ENCODE data around the gene DYNC1H1. TPM values are rescaled to one million over a fixed set of nuclear protein-coding genes. Genes with fewer than 3 reads are reported as not detected.

The DYNC1H1 gene
- polyA plus RNA-seq, 1 donor (not counting 4 experiments of a cell fraction or from before 2014, with no cell fraction given) = 166 TPM

DNA sequence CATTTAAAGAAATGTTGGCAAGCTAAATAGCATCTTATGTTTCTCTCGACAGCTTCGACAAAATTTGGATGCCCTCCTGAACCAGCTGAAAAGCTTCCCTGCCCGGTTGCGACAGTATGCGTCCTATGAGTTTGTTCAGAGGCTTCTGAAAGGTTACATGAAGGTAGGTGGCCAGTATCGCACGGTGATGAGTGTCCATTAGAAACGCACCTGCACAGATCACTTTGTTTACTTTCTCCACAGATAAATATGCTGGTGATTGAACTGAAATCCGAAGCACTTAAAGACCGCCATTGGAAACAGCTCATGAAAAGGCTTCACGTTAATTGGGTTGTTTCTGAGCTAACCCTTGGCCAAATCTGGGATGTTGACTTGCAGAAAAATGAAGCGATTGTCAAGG is 36.5 kb downstream of the DYNC1H1 start:
- H2AFZ ChIP-seq (ENCODE audit: control insufficient read depth, low read length) = no peak overlapping the region
- no peak overlapping the region for H3K4me2 ChIP-seq (ENCODE audit: control insufficient read depth, extremely low read depth, insufficient read depth, low read depth, low read length)
- H4K20me1 ChIP-seq (ENCODE audit: control insufficient read depth, extremely low read depth, insufficient read depth, low read length) = peaks cover 3% of the 10 kb centered on the region
- H3K27me3 ChIP-seq (ENCODE audit: control insufficient read depth, extremely low read depth, insufficient read depth, low read length) = no peaks in the 10 kb centered on the region
- FAIRE-seq (no peak), DNase-seq (ENCODE audit: low read depth, low spot score) (no peak)
- dilution Hi-C loops (cut with MboI; ENCODE audit: extremely low pct_ligation_motif_present, low sequenced_read_pairs) = no loop called here
- H3K27ac ChIP-seq (ENCODE audit: control insufficient read depth, insufficient read depth, low read length) = no peak overlapping the region
- peaks cover 18% of the 10 kb centered on the region for H3K79me2 ChIP-seq (ENCODE audit: control insufficient read depth, insufficient read depth, low read length)
- no peaks in the 10 kb centered on the region for H3K9me3 ChIP-seq (ENCODE audit: control insufficient read depth, low read depth, low read length)
- no peaks in the 10 kb centered on the region for H3K9me1 ChIP-seq (ENCODE audit: control insufficient read depth, extremely low read depth, insufficient read depth, low read length)
- H3K4me3 ChIP-seq (ENCODE audit: control insufficient read depth in 2 of 3, extremely low read depth in 1 of 3, insufficient read depth in 2 of 3, low read depth in 1 of 3, low read length in 3 of 3) = no peak overlapping the region
- TF ChIP-seq, protein P1, sequence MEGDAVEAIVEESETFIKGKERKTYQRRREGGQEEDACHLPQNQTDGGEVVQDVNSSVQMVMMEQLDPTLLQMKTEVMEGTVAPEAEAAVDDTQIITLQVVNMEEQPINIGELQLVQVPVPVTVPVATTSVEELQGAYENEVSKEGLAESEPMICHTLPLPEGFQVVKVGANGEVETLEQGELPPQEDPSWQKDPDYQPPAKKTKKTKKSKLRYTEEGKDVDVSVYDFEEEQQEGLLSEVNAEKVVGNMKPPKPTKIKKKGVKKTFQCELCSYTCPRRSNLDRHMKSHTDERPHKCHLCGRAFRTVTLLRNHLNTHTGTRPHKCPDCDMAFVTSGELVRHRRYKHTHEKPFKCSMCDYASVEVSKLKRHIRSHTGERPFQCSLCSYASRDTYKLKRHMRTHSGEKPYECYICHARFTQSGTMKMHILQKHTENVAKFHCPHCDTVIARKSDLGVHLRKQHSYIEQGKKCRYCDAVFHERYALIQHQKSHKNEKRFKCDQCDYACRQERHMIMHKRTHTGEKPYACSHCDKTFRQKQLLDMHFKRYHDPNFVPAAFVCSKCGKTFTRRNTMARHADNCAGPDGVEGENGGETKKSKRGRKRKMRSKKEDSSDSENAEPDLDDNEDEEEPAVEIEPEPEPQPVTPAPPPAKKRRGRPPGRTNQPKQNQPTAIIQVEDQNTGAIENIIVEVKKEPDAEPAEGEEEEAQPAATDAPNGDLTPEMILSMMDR (optimal IDR thresholded peaks at IDR 0.05 in 1 of 3, IDR thresholded peaks at IDR 0.05 in 1 of 3, conservative IDR thresholded peaks at IDR 0.05 in 1 of 3; ENCODE audit: extremely low read depth in 1 of 3, insufficient read depth in 2 of 3, low read length in 3 of 3) = no peak
- no peak for TF ChIP-seq EZH2 (IDR thresholded peaks at IDR 0.05; ENCODE audit: low read length)
- H3K4me1 ChIP-seq (ENCODE audit: control insufficient read depth, extremely low read depth, insufficient read depth, low read length) = no peaks in the 10 kb centered on the region
- peaks cover 60 to 72% of the 10 kb centered on the region in 2 experiments for H3K36me3 ChIP-seq (ENCODE audit: control insufficient read depth in 2 of 2, extremely low read depth in 1 of 2, insufficient read depth in 2 of 2, low read length in 2 of 2)
- H3K9ac ChIP-seq (ENCODE audit: control insufficient read depth, extremely low read depth, insufficient read depth, low read length) = no peak overlapping the region

DNA sequence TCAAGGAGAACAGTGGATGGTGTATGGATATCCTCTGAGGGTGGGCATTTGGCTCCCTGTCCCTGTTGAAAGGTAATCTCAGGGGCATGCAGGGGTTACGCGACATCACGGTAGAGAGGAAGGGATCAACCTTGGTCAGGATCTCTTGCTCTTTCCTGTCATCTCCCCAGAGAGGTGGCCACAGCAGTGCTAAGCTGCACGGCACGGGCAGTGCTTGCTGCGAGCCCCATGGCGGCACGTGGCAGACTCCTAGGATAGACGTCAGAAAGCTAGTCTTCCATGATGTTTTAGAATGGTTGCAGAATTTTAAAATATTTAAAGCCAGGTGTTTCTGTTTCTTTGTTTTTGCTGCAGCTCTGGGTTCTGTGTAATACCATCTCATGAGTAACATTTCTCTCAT is 41.0 kb downstream of the DYNC1H1 start:
- H3K36me3 ChIP-seq (ENCODE audit: control insufficient read depth in 2 of 2, extremely low read depth in 1 of 2, insufficient read depth in 2 of 2, low read length in 2 of 2) = peaks cover 65 to 80% of the 10 kb centered on the region in 2 experiments
- TF ChIP-seq EZH2 (IDR thresholded peaks at IDR 0.05; ENCODE audit: low read length) = no peak
- TF ChIP-seq, protein P1 (optimal IDR thresholded peaks at IDR 0.05 in 1 of 3, IDR thresholded peaks at IDR 0.05 in 1 of 3, conservative IDR thresholded peaks at IDR 0.05 in 1 of 3; ENCODE audit: extremely low read depth in 1 of 3, insufficient read depth in 2 of 3, low read length in 3 of 3) = no peak

More for the DNA sequence above, 41.0 kb downstream of the DYNC1H1 start:
- no peaks in the 10 kb centered on the region for H3K9me1 ChIP-seq (ENCODE audit: control insufficient read depth, extremely low read depth, insufficient read depth, low read length)
- H3K4me2 ChIP-seq (ENCODE audit: control insufficient read depth, extremely low read depth, insufficient read depth, low read depth, low read length) = no peak overlapping the region
- dilution Hi-C loops (cut with MboI; ENCODE audit: extremely low pct_ligation_motif_present, low sequenced_read_pairs) = no loop called here
- no peaks in the 10 kb centered on the region for H3K79me2 ChIP-seq (ENCODE audit: control insufficient read depth, insufficient read depth, low read length)
- no peak overlapping the region for H3K4me3 ChIP-seq (ENCODE audit: control insufficient read depth in 2 of 3, extremely low read depth in 1 of 3, insufficient read depth in 2 of 3, low read depth in 1 of 3, low read length in 3 of 3)
- no peak overlapping the region for H3K27ac ChIP-seq (ENCODE audit: control insufficient read depth, insufficient read depth, low read length)
- H4K20me1 ChIP-seq (ENCODE audit: control insufficient read depth, extremely low read depth, insufficient read depth, low read length) = peaks cover 3% of the 10 kb centered on the region
- FAIRE-seq (no peak), DNase-seq (ENCODE audit: low read depth, low spot score) (no peak)
- no peaks in the 10 kb centered on the region for H3K9me3 ChIP-seq (ENCODE audit: control insufficient read depth, low read depth, low read length)
- H2AFZ ChIP-seq (ENCODE audit: control insufficient read depth, low read length) = no peak overlapping the region
- no peaks in the 10 kb centered on the region for H3K27me3 ChIP-seq (ENCODE audit: control insufficient read depth, extremely low read depth, insufficient read depth, low read length)
- H3K9ac ChIP-seq (ENCODE audit: control insufficient read depth, extremely low read depth, insufficient read depth, low read length) = no peak overlapping the region
- no peaks in the 10 kb centered on the region for H3K4me1 ChIP-seq (ENCODE audit: control insufficient read depth, extremely low read depth, insufficient read depth, low read length)
